ENCODE results near the gene UBXN10. TPM values are rescaled to one million over a fixed set of nuclear protein-coding genes. Genes with fewer than 3 reads are reported as not detected.

The UBXN10 gene
- polyA plus RNA-seq, 3 donors: 0.16 to 0.82 (median 0.30) TPM

DNA sequence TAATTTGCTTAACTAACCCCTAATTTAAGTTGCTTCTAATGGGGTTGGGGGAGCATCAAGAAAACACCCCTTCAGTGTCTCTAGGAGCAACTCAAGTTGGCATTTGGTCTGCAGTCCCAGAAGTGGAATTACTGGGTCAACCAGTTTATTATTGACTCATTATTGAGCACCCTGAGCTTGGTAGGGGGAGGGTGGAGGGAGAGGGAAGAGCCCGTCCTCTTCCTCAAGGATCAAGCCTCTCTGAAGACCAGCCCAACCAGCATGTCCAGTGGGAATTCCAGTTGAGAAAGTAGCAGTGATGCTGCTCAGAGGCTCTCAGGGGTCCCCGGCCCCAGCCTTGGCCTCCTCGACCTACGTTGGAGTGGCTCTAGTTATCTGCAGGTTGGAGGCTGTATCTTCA, 48.8 kb upstream of the UBXN10 start:
- peaks cover 7 to 31% (median 18%) of the 10 kb centered on the region in 3 donors for H3K27me3 Mint-ChIP-seq (ENCODE audit: low read depth in 3 of 3)
- H3K79me2 ChIP-seq (ENCODE audit: insufficient read depth, low read length): no peaks in the 10 kb centered on the region
- intact Hi-C loops (cut with micrococcal nuclease): no loop called here
- TF ChIP-seq, protein P1, sequence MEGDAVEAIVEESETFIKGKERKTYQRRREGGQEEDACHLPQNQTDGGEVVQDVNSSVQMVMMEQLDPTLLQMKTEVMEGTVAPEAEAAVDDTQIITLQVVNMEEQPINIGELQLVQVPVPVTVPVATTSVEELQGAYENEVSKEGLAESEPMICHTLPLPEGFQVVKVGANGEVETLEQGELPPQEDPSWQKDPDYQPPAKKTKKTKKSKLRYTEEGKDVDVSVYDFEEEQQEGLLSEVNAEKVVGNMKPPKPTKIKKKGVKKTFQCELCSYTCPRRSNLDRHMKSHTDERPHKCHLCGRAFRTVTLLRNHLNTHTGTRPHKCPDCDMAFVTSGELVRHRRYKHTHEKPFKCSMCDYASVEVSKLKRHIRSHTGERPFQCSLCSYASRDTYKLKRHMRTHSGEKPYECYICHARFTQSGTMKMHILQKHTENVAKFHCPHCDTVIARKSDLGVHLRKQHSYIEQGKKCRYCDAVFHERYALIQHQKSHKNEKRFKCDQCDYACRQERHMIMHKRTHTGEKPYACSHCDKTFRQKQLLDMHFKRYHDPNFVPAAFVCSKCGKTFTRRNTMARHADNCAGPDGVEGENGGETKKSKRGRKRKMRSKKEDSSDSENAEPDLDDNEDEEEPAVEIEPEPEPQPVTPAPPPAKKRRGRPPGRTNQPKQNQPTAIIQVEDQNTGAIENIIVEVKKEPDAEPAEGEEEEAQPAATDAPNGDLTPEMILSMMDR (IDR thresholded peaks at IDR 0.05): no peak
- no peak overlapping the region for H3K4me3 Mint-ChIP-seq
- H4K20me1 ChIP-seq (ENCODE audit: insufficient read depth, low read length): no peaks in the 10 kb centered on the region
- H2AFZ ChIP-seq (ENCODE audit: insufficient read depth, low read depth, low read length, poor library complexity, severe bottlenecking): no peak overlapping the region
- H3K4me3 ChIP-seq (replicated peaks in 1 of 3; ENCODE audit: low read depth in 2 of 3, low read length in 3 of 3): no peak overlapping the region
- H3K27ac ChIP-seq (ENCODE audit: low read depth in 1 of 2, low read length in 2 of 2): no peak overlapping the region
- no peaks in the 10 kb centered on the region for H3K36me3 Mint-ChIP-seq
- H3K36me3 ChIP-seq (replicated peaks in 1 of 2; ENCODE audit: control insufficient read depth in 1 of 2, insufficient read depth in 2 of 2, low read length in 2 of 2): no peaks in the 10 kb centered on the region
- H3K9me3 Mint-ChIP-seq: peaks cover 0 to 6% (median 2%) of the 10 kb centered on the region in 7 donors
- H3K4me1 Mint-ChIP-seq: no peaks in the 10 kb centered on the region
- peaks cover 0 to 2% of the 10 kb centered on the region in 2 donors for H3K27me3 ChIP-seq (ENCODE audit: control insufficient read depth in 2 of 2, insufficient read depth in 2 of 2, low read length in 2 of 2)
- 90% methylated on average over 2 of the region's 4 CpGs for WGBS (ENCODE audit: insufficient coverage)
- H3K9me3 ChIP-seq (replicated peaks in 1 of 2; ENCODE audit: control insufficient read depth in 1 of 2, insufficient read depth in 1 of 2, low read length in 2 of 2): no peaks in the 10 kb centered on the region
- H3K9ac ChIP-seq (ENCODE audit: insufficient read depth, low read length, poor library complexity, severe bottlenecking): no peak overlapping the region
- no peak overlapping the region for H3K4me2 ChIP-seq (replicated peaks; ENCODE audit: extremely low read depth, low read length, poor library complexity, severe bottlenecking)
- DNase-seq: no peak
- no peak overlapping the region for H3K27ac Mint-ChIP-seq
- H3K4me1 ChIP-seq (ENCODE audit: control insufficient read depth in 1 of 2, insufficient read depth in 2 of 2, low read length in 2 of 2): no peaks in the 10 kb centered on the region

DNA sequence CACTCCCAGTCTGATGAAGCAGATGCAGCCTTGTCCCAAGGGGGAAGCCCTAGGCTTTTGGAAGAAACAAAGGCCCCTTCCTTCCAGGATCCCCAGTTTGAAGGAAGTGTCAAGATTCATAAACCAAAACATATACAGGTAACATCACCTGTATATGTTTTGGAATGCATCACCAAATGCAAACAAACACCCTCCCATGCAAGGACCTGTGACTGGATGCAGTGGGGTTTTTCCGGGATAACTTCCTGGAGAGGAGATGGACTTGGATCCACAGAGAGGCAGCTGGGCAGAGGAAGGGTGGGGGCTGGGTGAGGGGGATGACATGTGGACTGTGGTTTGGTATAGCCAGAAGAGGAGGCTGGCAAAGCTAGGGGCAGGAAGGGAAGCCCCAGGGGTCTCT, 48.3 kb upstream of the UBXN10 start:
- Histone ChIP-seq H3K36me3 (replicated peaks in 1 of 2; ENCODE audit: control insufficient read depth in 1 of 2, insufficient read depth in 2 of 2, low read length in 2 of 2) (no peaks in the 10 kb centered on the region), H3K4me3 (replicated peaks in 1 of 3; ENCODE audit: low read depth in 2 of 3, low read length in 3 of 3) (no peak overlapping the region), H4K20me1 (ENCODE audit: insufficient read depth, low read length) (no peaks in the 10 kb centered on the region), H3K79me2 (ENCODE audit: insufficient read depth, low read length) (no peaks in the 10 kb centered on the region), H3K27me3 (ENCODE audit: control insufficient read depth in 2 of 2, insufficient read depth in 2 of 2, low read length in 2 of 2) (peaks cover 0 to under 1% of the 10 kb centered on the region in 2 donors), H3K9me3 (replicated peaks in 1 of 2; ENCODE audit: control insufficient read depth in 1 of 2, insufficient read depth in 1 of 2, low read length in 2 of 2) (no peaks in the 10 kb centered on the region), H3K4me1 (ENCODE audit: control insufficient read depth in 1 of 2, insufficient read depth in 2 of 2, low read length in 2 of 2) (no peaks in the 10 kb centered on the region), H2AFZ (ENCODE audit: insufficient read depth, low read depth, low read length, poor library complexity, severe bottlenecking) (no peak overlapping the region), H3K27ac (ENCODE audit: low read depth in 1 of 2, low read length in 2 of 2) (no peak overlapping the region), H3K9ac (ENCODE audit: insufficient read depth, low read length, poor library complexity, severe bottlenecking) (no peak overlapping the region), H3K4me2 (replicated peaks; ENCODE audit: extremely low read depth, low read length, poor library complexity, severe bottlenecking) (no peak overlapping the region)
- DNase-seq: no peak
- intact Hi-C loops (cut with micrococcal nuclease): no loop called here
- Mint-ChIP-seq H3K4me1 (no peaks in the 10 kb centered on the region), H3K27me3 (ENCODE audit: low read depth in 3 of 3) (peaks cover 10 to 31% (median 18%) of the 10 kb centered on the region in 3 donors), H3K9me3 (peaks cover 0 to 6% (median 1%) of the 10 kb centered on the region in 7 donors), H3K4me3 (no peak overlapping the region), H3K36me3 (no peaks in the 10 kb centered on the region), H3K27ac (no peak overlapping the region)
- TF ChIP-seq, protein P1 (IDR thresholded peaks at IDR 0.05): no peak
- no CpG with 5 or more reads among the region's 1 CpG for WGBS (ENCODE audit: insufficient coverage)

All from CD14-positive monocyte (primary cell).